Gastrocnemius medialis (tissue), 4 donors: ENCODE data around the gene TMEM53.

Experiments used
- POLR2A ChIP-seq, 2 donors: fragments of 450-650 bp; IDR thresholded peaks; one replicate each; pipeline ENCODE4 v1.6.1; 2017; ENCODE audit warnings: antibody characterized with exemption in 2 of 2, mild to moderate bottlenecking in 2 of 2, moderate library complexity in 2 of 2
- TF ChIP-seq, protein P1 (sequence below), 5 experiments: fragments of 450-650 bp in 3 of 5; fragments of 200-600 bp in 2 of 5; sonication (generic) in 2 of 5; IDR thresholded peaks in 4 of 5; conservative IDR thresholded peaks in 1 of 5; 1 replicate in 4 of 5; 2 replicates in 1 of 5; pipeline ENCODE4 v1.5.1; 2016 to 2019; ENCODE audit warnings: antibody characterized with exemption in 5 of 5, mild to moderate bottlenecking in 3 of 5, moderate library complexity in 3 of 5

GRCh38 chr1:44640200-44640853 is 34.0 kb downstream of the TMEM53 start:
- TF ChIP-seq, protein P1, sequence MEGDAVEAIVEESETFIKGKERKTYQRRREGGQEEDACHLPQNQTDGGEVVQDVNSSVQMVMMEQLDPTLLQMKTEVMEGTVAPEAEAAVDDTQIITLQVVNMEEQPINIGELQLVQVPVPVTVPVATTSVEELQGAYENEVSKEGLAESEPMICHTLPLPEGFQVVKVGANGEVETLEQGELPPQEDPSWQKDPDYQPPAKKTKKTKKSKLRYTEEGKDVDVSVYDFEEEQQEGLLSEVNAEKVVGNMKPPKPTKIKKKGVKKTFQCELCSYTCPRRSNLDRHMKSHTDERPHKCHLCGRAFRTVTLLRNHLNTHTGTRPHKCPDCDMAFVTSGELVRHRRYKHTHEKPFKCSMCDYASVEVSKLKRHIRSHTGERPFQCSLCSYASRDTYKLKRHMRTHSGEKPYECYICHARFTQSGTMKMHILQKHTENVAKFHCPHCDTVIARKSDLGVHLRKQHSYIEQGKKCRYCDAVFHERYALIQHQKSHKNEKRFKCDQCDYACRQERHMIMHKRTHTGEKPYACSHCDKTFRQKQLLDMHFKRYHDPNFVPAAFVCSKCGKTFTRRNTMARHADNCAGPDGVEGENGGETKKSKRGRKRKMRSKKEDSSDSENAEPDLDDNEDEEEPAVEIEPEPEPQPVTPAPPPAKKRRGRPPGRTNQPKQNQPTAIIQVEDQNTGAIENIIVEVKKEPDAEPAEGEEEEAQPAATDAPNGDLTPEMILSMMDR (IDR thresholded peaks at IDR 0.05 in 4 of 5, conservative IDR thresholded peaks at IDR 0.05 in 1 of 5) = no peak
- no peak for TF ChIP-seq POLR2A (IDR thresholded peaks at IDR 0.05)
